Gastrocnemius medialis (tissue), 4 donors: ENCODE data around the gene NYAP1.

Experiments
- CTCF ChIP-seq, 5 experiments: fragments of 450-650 bp in 3 of 5; fragments of 200-600 bp in 2 of 5; sonication (generic) in 2 of 5; IDR thresholded peaks in 4 of 5; conservative IDR thresholded peaks in 1 of 5; 1 replicate in 4 of 5; 2 replicates in 1 of 5; pipeline ENCODE4 v1.5.1; 2016 to 2019; ENCODE audit warnings: antibody characterized with exemption in 5 of 5, mild to moderate bottlenecking in 3 of 5, moderate library complexity in 3 of 5
- POLR2A ChIP-seq, 2 donors: fragments of 450-650 bp; IDR thresholded peaks; one replicate each; pipeline ENCODE4 v1.6.1; 2017; ENCODE audit warnings: antibody characterized with exemption in 2 of 2, mild to moderate bottlenecking in 2 of 2, moderate library complexity in 2 of 2

- no peak for TF ChIP-seq CTCF (IDR thresholded peaks at IDR 0.05 in 4 of 5, conservative IDR thresholded peaks at IDR 0.05 in 1 of 5)
- TF ChIP-seq POLR2A (IDR thresholded peaks at IDR 0.05) = no peak
These were observed 60.7 kb downstream of the NYAP1 start for GRCh38 chr7:100544386-100544785.
